Measurements from ENCODE around the gene ENTHD1.

Gene ENTHD1

GRCh38 chr22:39724390-39724789 lies 169.2 kb downstream of the ENTHD1 start:
- H3K4me3 ChIP-seq (ENCODE audit: low read depth, low read length): no peak overlapping the region
- TF ChIP-seq POLR2A (IDR thresholded peaks at IDR 0.05; ENCODE audit: extremely low read depth, insufficient read length) (no peak), MYC (IDR thresholded peaks at IDR 0.05; ENCODE audit: low read depth, low read length) (no peak), MAX (IDR thresholded peaks at IDR 0.05; ENCODE audit: low read depth, low read length) (no peak)
- TF ChIP-seq, protein P1, sequence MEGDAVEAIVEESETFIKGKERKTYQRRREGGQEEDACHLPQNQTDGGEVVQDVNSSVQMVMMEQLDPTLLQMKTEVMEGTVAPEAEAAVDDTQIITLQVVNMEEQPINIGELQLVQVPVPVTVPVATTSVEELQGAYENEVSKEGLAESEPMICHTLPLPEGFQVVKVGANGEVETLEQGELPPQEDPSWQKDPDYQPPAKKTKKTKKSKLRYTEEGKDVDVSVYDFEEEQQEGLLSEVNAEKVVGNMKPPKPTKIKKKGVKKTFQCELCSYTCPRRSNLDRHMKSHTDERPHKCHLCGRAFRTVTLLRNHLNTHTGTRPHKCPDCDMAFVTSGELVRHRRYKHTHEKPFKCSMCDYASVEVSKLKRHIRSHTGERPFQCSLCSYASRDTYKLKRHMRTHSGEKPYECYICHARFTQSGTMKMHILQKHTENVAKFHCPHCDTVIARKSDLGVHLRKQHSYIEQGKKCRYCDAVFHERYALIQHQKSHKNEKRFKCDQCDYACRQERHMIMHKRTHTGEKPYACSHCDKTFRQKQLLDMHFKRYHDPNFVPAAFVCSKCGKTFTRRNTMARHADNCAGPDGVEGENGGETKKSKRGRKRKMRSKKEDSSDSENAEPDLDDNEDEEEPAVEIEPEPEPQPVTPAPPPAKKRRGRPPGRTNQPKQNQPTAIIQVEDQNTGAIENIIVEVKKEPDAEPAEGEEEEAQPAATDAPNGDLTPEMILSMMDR (IDR thresholded peaks at IDR 0.05; ENCODE audit: low read depth, low read length): no peak
- peak; percentile 16 for DNase-seq (ENCODE audit: low read depth)

GRCh38 chr22:39723899-39724351 lies 169.6 kb downstream of the ENTHD1 start:
- peak; percentile 12 for DNase-seq (ENCODE audit: low read depth)
- no peak overlapping the region for H3K4me3 ChIP-seq (ENCODE audit: low read depth, low read length)
- peak; percentile 55 for TF ChIP-seq MAX (IDR thresholded peaks at IDR 0.05; ENCODE audit: low read depth, low read length)
- no peak for TF ChIP-seq MYC (IDR thresholded peaks at IDR 0.05; ENCODE audit: low read depth, low read length)

GRCh38 chr22:39723463-39723862 lies 170.1 kb downstream of the ENTHD1 start:
- TF ChIP-seq MYC (IDR thresholded peaks at IDR 0.05; ENCODE audit: low read depth, low read length) (no peak), MAX (IDR thresholded peaks at IDR 0.05; ENCODE audit: low read depth, low read length) (no peak), POLR2A (IDR thresholded peaks at IDR 0.05; ENCODE audit: extremely low read depth, insufficient read length) (no peak)
- TF ChIP-seq, protein P1 (IDR thresholded peaks at IDR 0.05; ENCODE audit: low read depth, low read length): no peak
- no peak overlapping the region for H3K4me3 ChIP-seq (ENCODE audit: low read depth, low read length)
- DNase-seq (ENCODE audit: low read depth): no peak

GRCh38 chr22:39722501-39722900 lies 171.1 kb downstream of the ENTHD1 start:
- no peak for TF ChIP-seq MAX (IDR thresholded peaks at IDR 0.05; ENCODE audit: low read depth, low read length)
- TF ChIP-seq POLR2A (IDR thresholded peaks at IDR 0.05; ENCODE audit: extremely low read depth, insufficient read length): no peak
- TF ChIP-seq, protein P1 (IDR thresholded peaks at IDR 0.05; ENCODE audit: low read depth, low read length): no peak
- TF ChIP-seq MYC (IDR thresholded peaks at IDR 0.05; ENCODE audit: low read depth, low read length): no peak
- H3K4me3 ChIP-seq (ENCODE audit: low read depth, low read length): no peak overlapping the region
- DNase-seq (ENCODE audit: low read depth): no peak

GRCh38 chr22:39722032-39722325 lies 171.6 kb downstream of the ENTHD1 start:
- no peak overlapping the region for H3K4me3 ChIP-seq (ENCODE audit: low read depth, low read length)
- no peak for TF ChIP-seq MYC (IDR thresholded peaks at IDR 0.05; ENCODE audit: low read depth, low read length)
- TF ChIP-seq, protein P1 (IDR thresholded peaks at IDR 0.05; ENCODE audit: low read depth, low read length): no peak
- no peak for TF ChIP-seq MAX (IDR thresholded peaks at IDR 0.05; ENCODE audit: low read depth, low read length)
- TF ChIP-seq POLR2A (IDR thresholded peaks at IDR 0.05; ENCODE audit: extremely low read depth, insufficient read length): no peak
- no peak for DNase-seq (ENCODE audit: low read depth)

DNA sequence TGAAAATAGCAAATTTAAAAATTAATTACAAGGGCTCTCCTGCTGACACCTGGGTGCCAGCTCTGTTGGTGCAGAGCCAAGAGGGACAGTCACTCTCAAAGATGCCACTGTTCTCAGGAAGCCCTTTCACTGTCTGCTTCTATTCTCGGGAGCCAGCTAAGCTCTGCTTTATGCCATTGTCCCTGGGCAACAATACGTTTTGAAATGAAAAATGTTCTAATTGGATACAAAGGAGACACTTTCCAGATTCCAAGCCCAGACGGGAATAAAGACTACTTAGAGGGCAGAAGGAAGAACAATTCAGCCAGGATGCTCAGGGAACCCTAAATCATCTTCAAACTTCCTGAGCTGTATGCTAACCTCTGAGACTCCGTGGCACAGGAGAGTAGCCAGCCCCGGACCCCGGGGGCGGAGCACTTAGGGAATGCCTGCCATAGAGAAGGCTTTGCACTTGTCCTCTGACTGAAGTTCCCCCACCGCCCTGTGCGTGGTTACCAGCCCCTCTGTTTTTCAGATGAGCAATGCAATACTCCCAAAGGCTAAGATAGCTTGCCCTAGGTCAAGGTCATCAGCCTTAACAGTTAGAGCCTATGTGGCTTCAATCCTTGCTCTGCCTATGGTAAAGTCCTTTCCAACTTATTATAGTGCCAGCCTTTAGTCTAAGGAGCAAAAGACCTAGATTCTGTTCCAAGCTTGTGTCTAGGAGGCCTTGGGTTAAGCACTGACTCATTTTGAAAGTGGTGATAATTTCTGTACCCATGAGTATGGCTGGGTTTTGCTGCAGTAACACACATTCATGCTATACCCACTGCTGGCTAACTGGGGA lies 172.1 kb downstream of the ENTHD1 start:
- no peak for DNase-seq (ENCODE audit: low read depth)
- TF ChIP-seq POLR2A (IDR thresholded peaks at IDR 0.05; ENCODE audit: extremely low read depth, insufficient read length) (no peak), MAX (IDR thresholded peaks at IDR 0.05; ENCODE audit: low read depth, low read length) (no peak), MYC (IDR thresholded peaks at IDR 0.05; ENCODE audit: low read depth, low read length) (no peak)
- TF ChIP-seq, protein P1 (IDR thresholded peaks at IDR 0.05; ENCODE audit: low read depth, low read length): no peak
- no peak overlapping the region for H3K4me3 ChIP-seq (ENCODE audit: low read depth, low read length)

Measured in NB4 (cell line).